Stimulated activated memory B cell treated with anti-CD40 and anti-IgM and Interleukin-4, amounts not matched to agents 10 μg/mL and 1 μg/mL and 100 μg/mL, for 72 hours (primary cell): ENCODE data around the gene CACNA2D3.

ENCODE experiments used
- ATAC-seq: fragments of 150-1000 bp; cut with Tn5 transposase; 2 replicates; pipeline ENCODE4 v1.10.0; 2021
- H3K27ac Mint-ChIP-seq: one replicate; pipeline ENCODE4 v1.8.0; 2022; ENCODE audit warnings: mild to moderate bottlenecking, mixed read lengths
- H3K27me3 Mint-ChIP-seq: one replicate; pipeline ENCODE4 v1.8.0; 2022; ENCODE audit warnings: mixed read lengths
- H3K36me3 Mint-ChIP-seq: one replicate; pipeline ENCODE4 v1.8.0; 2022; ENCODE audit warnings: mixed read lengths
- H3K4me1 Mint-ChIP-seq: one replicate; pipeline ENCODE4 v1.8.0; 2022; ENCODE audit warnings: mixed read lengths
- H3K4me3 Mint-ChIP-seq: one replicate; pipeline ENCODE4 v1.8.0; 2022; ENCODE audit warnings: mild to moderate bottlenecking, moderate library complexity, mixed read lengths
- H3K9me3 Mint-ChIP-seq: one replicate; pipeline ENCODE4 v1.8.0; 2022; ENCODE audit warnings: mixed read lengths

CACNA2D3 gene

DNA sequence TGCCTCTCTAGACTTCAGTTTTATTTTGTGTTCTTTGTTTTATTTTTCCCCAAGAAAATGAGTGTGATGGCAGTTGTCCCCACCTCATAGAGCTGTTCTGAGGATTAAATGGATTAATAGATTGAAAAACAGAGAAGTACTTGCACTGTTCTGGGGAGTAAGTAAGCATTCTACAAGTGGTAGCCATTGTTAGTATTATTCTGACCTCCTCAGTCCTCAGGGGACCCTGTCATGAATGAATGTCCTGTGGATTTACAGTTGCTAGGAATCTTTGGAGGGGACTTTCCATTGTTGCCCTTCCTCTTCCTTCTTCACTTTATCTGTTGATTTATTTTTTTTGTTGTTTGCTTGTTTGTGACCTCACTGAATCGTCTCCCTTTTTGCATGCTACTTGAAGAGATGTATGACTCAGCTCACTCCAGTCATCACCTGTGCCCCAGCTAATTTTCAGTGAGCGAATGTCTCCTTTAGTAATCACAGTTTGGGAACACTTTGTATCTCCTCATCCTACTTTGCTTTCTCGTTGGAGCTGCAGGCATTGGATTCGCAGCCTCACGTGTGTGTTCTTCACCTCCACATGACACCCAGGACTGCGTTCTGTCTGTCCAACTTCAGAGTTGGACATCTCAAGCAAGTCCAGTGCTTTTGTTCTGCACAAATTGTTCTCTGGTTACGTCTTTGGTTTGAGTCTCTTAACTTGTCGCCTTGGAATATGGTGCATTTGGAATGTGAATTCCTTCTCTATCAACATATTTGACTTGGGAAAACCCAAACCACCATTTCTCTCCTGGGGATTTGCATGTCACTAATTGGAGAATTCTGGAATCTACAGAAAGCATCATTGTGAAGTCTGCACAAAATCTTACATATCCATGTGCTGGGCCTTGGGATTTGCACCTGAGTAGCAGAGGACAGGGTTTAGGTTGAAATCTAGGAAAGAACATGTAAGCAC lies 751.0 kb downstream of the CACNA2D3 start:
- H3K36me3 Mint-ChIP-seq, result no peaks in the 10 kb centered on the region
- no peaks in the 10 kb centered on the region for H3K27me3 Mint-ChIP-seq
- H3K4me1 Mint-ChIP-seq, result no peaks in the 10 kb centered on the region
- peaks cover 4% of the 10 kb centered on the region for H3K9me3 Mint-ChIP-seq
- no peak overlapping the region for H3K4me3 Mint-ChIP-seq
- no peak for ATAC-seq
- no peak overlapping the region for H3K27ac Mint-ChIP-seq

DNA sequence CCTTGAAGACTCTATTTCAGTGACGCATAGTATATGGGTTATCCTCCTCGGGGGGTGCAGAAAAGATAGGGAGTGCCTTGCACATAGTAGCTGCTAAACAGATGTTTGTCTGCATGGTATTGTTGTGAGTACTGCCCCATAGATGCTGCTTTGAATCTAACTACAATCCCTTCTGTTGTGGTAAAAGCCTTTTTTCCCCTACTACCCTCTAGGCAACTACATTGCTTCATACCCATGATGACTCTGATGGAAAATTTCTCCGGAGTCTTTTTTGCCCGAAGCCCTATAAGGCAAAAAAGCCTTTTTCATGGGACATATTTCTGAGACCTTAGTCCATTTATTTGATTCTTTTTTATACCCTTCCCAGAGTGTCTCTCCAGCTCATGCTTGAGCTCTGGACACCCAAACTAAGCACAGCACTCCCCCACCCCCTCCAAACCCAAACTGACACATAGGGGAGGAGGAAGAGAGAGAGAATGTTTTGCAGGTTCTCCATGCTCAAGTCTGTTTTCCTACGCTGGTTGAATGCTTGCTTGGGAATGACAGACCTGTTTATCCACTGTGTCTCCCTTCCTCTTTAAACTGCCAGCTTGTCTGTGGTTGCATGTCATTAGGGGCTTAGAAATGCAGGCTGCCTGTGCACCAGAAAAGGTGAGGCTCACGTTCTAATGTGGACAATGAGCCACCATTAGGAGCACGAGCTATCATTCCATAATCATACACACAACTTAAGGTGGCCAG lies 752.6 kb downstream of the CACNA2D3 start:
- H3K36me3 Mint-ChIP-seq, result no peaks in the 10 kb centered on the region
- ATAC-seq, result no peak
- H3K27me3 Mint-ChIP-seq, result no peaks in the 10 kb centered on the region
- peaks cover 4% of the 10 kb centered on the region for H3K9me3 Mint-ChIP-seq
- H3K27ac Mint-ChIP-seq, result no peak overlapping the region
- no peak overlapping the region for H3K4me3 Mint-ChIP-seq
- no peaks in the 10 kb centered on the region for H3K4me1 Mint-ChIP-seq

DNA sequence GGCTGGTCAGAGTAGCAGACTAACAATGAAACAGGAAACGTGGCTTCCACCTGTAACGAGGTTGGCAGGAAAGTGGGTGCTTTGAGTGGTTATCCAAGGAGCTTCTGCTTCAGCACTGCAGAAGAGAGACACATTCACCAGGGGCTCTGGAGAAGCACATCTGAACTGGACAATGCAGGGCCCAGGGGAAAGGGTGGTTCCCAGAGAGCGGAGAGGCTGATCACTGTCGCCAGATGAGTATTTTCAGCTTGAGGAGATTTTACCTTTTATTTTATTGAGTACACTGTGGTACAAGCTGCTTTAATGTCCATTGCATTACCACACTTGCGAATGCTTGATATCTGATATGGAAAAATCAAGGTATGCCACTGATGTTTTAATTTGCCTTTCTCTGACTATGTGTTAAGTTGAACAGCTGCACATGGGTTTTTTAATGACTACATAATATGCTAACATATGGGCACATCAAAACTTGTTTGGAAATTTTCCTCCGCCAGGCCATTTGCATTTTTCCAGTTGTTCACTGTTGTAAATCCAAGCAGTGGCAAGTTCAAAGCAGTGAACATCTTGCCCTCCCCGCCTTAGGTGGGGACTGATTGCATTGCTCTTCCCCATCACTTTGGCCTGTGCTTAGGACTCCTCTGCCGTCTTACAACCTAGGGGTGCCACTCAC lies 753.4 kb downstream of the CACNA2D3 start:
- H3K27me3 Mint-ChIP-seq, result no peaks in the 10 kb centered on the region

DNA sequence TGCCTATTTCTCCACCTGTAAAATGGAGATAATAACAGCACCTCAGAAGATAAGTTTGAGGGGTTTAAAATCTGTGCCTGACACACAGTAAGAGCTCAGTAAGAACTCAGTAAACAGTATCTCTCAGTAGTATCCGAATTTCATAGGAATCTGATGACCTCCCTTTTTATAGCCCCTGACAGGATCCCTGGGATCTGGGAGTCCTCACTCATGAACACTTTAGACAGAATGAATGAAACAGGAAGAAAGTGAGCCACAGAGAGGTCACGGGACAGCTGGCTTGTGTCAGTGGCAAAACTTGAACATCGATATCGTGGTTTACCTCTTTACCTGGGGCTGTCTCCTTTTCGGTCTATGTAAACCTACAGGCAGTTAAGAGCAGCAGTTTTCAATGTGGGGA lies 754.3 kb downstream of the CACNA2D3 start:
- H3K27me3 Mint-ChIP-seq, result no peaks in the 10 kb centered on the region
- no peak for ATAC-seq

More for the DNA sequence above, 753.4 kb downstream of the CACNA2D3 start:
- no peaks in the 10 kb centered on the region for H3K4me1 Mint-ChIP-seq
- no peak overlapping the region for H3K27ac Mint-ChIP-seq
- ATAC-seq, result no peak
- H3K9me3 Mint-ChIP-seq, result peaks cover 4% of the 10 kb centered on the region
- no peaks in the 10 kb centered on the region for H3K36me3 Mint-ChIP-seq
- H3K4me3 Mint-ChIP-seq, result no peak overlapping the region

DNA sequence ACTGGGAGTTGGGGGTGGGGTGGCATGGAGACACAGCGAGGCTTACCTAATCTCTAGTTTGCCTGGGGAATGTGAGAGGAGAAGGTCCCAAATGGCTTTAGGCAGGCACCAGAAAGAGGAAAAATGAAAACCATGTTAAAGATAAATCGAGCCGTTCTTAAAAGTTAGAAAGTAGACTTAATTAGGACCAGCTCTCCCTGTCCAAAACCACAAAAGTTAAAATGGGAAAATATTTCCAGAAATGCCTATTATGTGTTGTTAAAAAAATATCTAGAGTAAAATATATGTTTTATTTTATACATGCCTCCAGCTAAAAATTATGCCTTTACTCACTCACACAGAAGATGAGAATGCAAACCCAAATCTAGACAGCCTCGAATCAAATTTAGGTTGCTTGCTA lies 755.4 kb downstream of the CACNA2D3 start:
- Mint-ChIP-seq H3K4me1 (no peaks in the 10 kb centered on the region), H3K36me3 (no peaks in the 10 kb centered on the region), H3K27me3 (no peaks in the 10 kb centered on the region), H3K27ac (no peak overlapping the region), H3K4me3 (no peak overlapping the region), H3K9me3 (peaks cover 1% of the 10 kb centered on the region)
- no peak for ATAC-seq

More for the DNA sequence above, 754.3 kb downstream of the CACNA2D3 start:
- Mint-ChIP-seq H3K4me3 (no peak overlapping the region), H3K36me3 (no peaks in the 10 kb centered on the region), H3K9me3 (peaks cover 4% of the 10 kb centered on the region), H3K27ac (no peak overlapping the region), H3K4me1 (no peaks in the 10 kb centered on the region)

- Mint-ChIP-seq H3K27ac (no peak overlapping the region), H3K36me3 (no peaks in the 10 kb centered on the region), H3K4me1 (no peaks in the 10 kb centered on the region), H3K4me3 (no peak overlapping the region), H3K27me3 (no peaks in the 10 kb centered on the region), H3K9me3 (no peaks in the 10 kb centered on the region)
- ATAC-seq, result no peak
Observed at GRCh38 chr3:54878145-54878544, 755.8 kb downstream of the CACNA2D3 start.

- no peak for ATAC-seq
- H3K9me3 Mint-ChIP-seq, result no peaks in the 10 kb centered on the region
- H3K27me3 Mint-ChIP-seq, result no peaks in the 10 kb centered on the region
- H3K4me3 Mint-ChIP-seq, result no peak overlapping the region
- H3K27ac Mint-ChIP-seq, result no peak overlapping the region
- H3K4me1 Mint-ChIP-seq, result no peaks in the 10 kb centered on the region
- no peaks in the 10 kb centered on the region for H3K36me3 Mint-ChIP-seq
Observed at GRCh38 chr3:54882129-54882833, 759.9 kb downstream of the CACNA2D3 start.

DNA sequence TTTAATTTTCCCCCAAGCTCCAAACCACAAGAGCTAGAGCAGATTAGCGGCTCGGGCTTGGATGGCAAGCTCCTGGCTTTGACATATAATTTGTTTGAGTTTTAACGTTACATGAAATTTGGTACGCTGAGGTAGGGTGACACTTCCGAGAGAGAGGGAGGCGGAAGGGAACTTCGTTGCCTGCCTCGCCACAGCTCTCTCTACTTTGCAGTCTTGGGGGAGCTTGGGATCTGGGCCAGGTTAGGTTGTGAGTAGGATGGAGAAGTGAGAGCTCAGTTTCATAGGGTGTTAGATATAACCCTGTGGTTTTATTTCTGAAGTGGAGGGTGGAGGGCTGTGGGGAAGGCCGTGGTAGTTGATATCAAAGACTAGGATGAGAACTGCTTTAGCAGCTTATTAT lies 765.8 kb downstream of the CACNA2D3 start:
- H3K4me1 Mint-ChIP-seq, result no peaks in the 10 kb centered on the region
- peaks cover 8% of the 10 kb centered on the region for H3K9me3 Mint-ChIP-seq
- no peaks in the 10 kb centered on the region for H3K27me3 Mint-ChIP-seq
- H3K4me3 Mint-ChIP-seq, result no peak overlapping the region
- H3K27ac Mint-ChIP-seq, result no peak overlapping the region
- ATAC-seq, result no peak
- H3K36me3 Mint-ChIP-seq, result no peaks in the 10 kb centered on the region

GRCh38 chr3:54888873-54889272 lies 766.5 kb downstream of the CACNA2D3 start:
- Mint-ChIP-seq H3K9me3 (peaks cover 8% of the 10 kb centered on the region), H3K4me1 (no peaks in the 10 kb centered on the region), H3K4me3 (no peak overlapping the region), H3K27ac (no peak overlapping the region), H3K27me3 (no peaks in the 10 kb centered on the region), H3K36me3 (no peaks in the 10 kb centered on the region)
- ATAC-seq, result no peak

GRCh38 chr3:54889731-54890130 lies 767.4 kb downstream of the CACNA2D3 start:
- Mint-ChIP-seq H3K27ac (no peak overlapping the region), H3K27me3 (no peaks in the 10 kb centered on the region), H3K36me3 (no peaks in the 10 kb centered on the region), H3K4me3 (no peak overlapping the region), H3K4me1 (no peaks in the 10 kb centered on the region), H3K9me3 (peaks cover 8% of the 10 kb centered on the region)
- ATAC-seq, result no peak

DNA sequence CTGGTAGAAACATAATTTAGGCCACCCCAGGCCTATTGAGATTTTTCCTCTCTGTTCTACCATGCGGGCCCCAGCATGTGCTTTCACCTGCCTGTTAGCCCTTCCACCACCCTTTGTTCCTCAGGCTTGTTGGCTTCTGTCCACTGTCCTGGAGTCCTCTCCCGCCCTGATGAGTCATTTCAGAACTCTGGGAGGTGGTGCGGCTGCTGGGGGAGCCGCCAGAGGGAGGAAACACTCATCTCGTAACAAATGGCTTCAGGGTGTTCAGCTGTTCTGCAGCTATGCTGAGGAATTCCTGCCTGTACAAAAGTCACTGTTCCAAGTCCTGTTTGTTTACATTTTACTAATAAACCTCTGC lies 769.2 kb downstream of the CACNA2D3 start:
- H3K27me3 Mint-ChIP-seq, result no peaks in the 10 kb centered on the region
- H3K4me1 Mint-ChIP-seq, result no peaks in the 10 kb centered on the region
- H3K36me3 Mint-ChIP-seq, result no peaks in the 10 kb centered on the region
- H3K4me3 Mint-ChIP-seq, result no peak overlapping the region
- ATAC-seq, result no peak
- H3K9me3 Mint-ChIP-seq, result peaks cover 11% of the 10 kb centered on the region
- H3K27ac Mint-ChIP-seq, result no peak overlapping the region

DNA sequence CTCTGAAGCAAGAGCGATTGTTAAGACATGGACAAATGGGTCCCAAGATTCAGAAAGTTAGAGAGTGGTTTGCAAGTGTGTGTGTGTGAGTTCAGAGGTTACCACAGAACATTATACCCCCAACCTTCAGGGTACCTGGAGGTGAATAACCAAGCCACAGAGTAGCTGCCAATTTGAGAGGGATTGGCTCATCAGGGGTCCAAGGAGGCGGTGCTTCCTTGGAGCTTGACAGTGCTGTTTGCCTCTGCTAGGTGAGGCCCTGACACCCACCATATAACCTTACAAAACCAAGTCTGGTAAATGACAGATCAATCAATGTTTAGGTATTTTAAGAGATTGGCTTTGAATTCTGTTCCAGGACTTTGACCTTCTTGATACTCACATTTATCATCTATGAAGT lies 769.8 kb downstream of the CACNA2D3 start:
- Mint-ChIP-seq H3K27me3 (no peaks in the 10 kb centered on the region), H3K27ac (no peak overlapping the region), H3K36me3 (no peaks in the 10 kb centered on the region), H3K9me3 (peaks cover 11% of the 10 kb centered on the region), H3K4me1 (no peaks in the 10 kb centered on the region), H3K4me3 (no peak overlapping the region)
- no peak for ATAC-seq

- no peak overlapping the region for H3K27ac Mint-ChIP-seq
- no peaks in the 10 kb centered on the region for H3K4me1 Mint-ChIP-seq
- peaks cover 3% of the 10 kb centered on the region for H3K9me3 Mint-ChIP-seq
- ATAC-seq, result no peak
- no peaks in the 10 kb centered on the region for H3K27me3 Mint-ChIP-seq
- no peaks in the 10 kb centered on the region for H3K36me3 Mint-ChIP-seq
- H3K4me3 Mint-ChIP-seq, result no peak overlapping the region
Observed at GRCh38 chr3:54895613-54896012, 773.3 kb downstream of the CACNA2D3 start.

GRCh38 chr3:54897028-54897711 lies 774.8 kb downstream of the CACNA2D3 start:
- Mint-ChIP-seq H3K4me1 (no peaks in the 10 kb centered on the region), H3K9me3 (peaks cover 3% of the 10 kb centered on the region), H3K36me3 (no peaks in the 10 kb centered on the region), H3K27me3 (no peaks in the 10 kb centered on the region), H3K4me3 (no peak overlapping the region), H3K27ac (no peak overlapping the region)
- no peak for ATAC-seq
